GM08714 (cell line): ENCODE measurements around the gene MOV10L1.
"Not testable (repeated sequence)": the region's sequence is repeated elsewhere in the genome, so short reads cannot be mapped to it uniquely, and the experiment has no call there.

Experiments used
- H3K4me3 ChIP-seq: fragments of 200-500 bp; sonication (Bioruptor generic); 2 replicates; pipeline ENCODE4 v1.5.1; 2014; ENCODE audit warnings: mild to moderate bottlenecking, low read length, inconsistent platforms
- ZNF274 ChIP-seq: IDR thresholded peaks from 2 replicates; pipeline ENCODE4 v1.6.1; 2012; ENCODE audit warnings: mild to moderate bottlenecking, low read depth, low read length

Gene MOV10L1

GRCh38 chr22:50118557-50119168, 28.9 kb downstream of the MOV10L1 start:
- no peak overlapping the region for H3K4me3 ChIP-seq
- no peak for TF ChIP-seq ZNF274

- H3K4me3 ChIP-seq, result no peak overlapping the region
- no peak for TF ChIP-seq ZNF274
Observed at GRCh38 chr22:50119169-50119767, 29.5 kb downstream of the MOV10L1 start.

GRCh38 chr22:50119768-50120251, 30.0 kb downstream of the MOV10L1 start:
- no peak overlapping the region for H3K4me3 ChIP-seq
- no peak for TF ChIP-seq ZNF274

GRCh38 chr22:50121202-50121740, 31.5 kb downstream of the MOV10L1 start:
- H3K4me3 ChIP-seq, result no peak overlapping the region
- TF ChIP-seq ZNF274, result no peak

GRCh38 chr22:50123119-50123518, 33.3 kb downstream of the MOV10L1 start:
- H3K4me3 ChIP-seq, result no peak overlapping the region
- TF ChIP-seq ZNF274, result no peak

GRCh38 chr22:50125029-50125428, 35.2 kb downstream of the MOV10L1 start:
- no peak for TF ChIP-seq ZNF274
- no peak overlapping the region for H3K4me3 ChIP-seq

GRCh38 chr22:50129121-50129736, 39.4 kb downstream of the MOV10L1 start:
- TF ChIP-seq ZNF274, result no peak
- H3K4me3 ChIP-seq, result no peak overlapping the region

GRCh38 chr22:50131894-50132293, 42.1 kb downstream of the MOV10L1 start:
- H3K4me3 ChIP-seq, result no peak overlapping the region
- TF ChIP-seq ZNF274, result no peak

- no peak overlapping the region for H3K4me3 ChIP-seq
- TF ChIP-seq ZNF274, result no peak
Observed at GRCh38 chr22:50134481-50134880, 44.7 kb downstream of the MOV10L1 start.

- no peak for TF ChIP-seq ZNF274
- no peak overlapping the region for H3K4me3 ChIP-seq
Observed at GRCh38 chr22:50136581-50137015, 46.8 kb downstream of the MOV10L1 start.

- not testable (repeated sequence) for H3K4me3 ChIP-seq
Observed at GRCh38 chr22:50137277-50137676, 47.5 kb downstream of the MOV10L1 start.

- no peak overlapping the region for H3K4me3 ChIP-seq
- TF ChIP-seq ZNF274, result no peak
Observed at GRCh38 chr22:50138041-50138440, 48.2 kb downstream of the MOV10L1 start.

- no peak for TF ChIP-seq ZNF274
- H3K4me3 ChIP-seq, result no peak overlapping the region
Observed at GRCh38 chr22:50138988-50139387, 49.2 kb downstream of the MOV10L1 start.

- no peak overlapping the region for H3K4me3 ChIP-seq
Observed at GRCh38 chr22:50139843-50140415, 50.1 kb downstream of the MOV10L1 start.

GRCh38 chr22:50140615-50141014, 50.8 kb downstream of the MOV10L1 start:
- no peak overlapping the region for H3K4me3 ChIP-seq
- no peak for TF ChIP-seq ZNF274

More at GRCh38 chr22:50139843-50140415, 50.1 kb downstream of the MOV10L1 start:
- TF ChIP-seq ZNF274, result no peak

- TF ChIP-seq ZNF274, result no peak
Observed at GRCh38 chr22:50141462-50141861, 51.7 kb downstream of the MOV10L1 start.

More at GRCh38 chr22:50141462-50141861, 51.7 kb downstream of the MOV10L1 start:
- no peak overlapping the region for H3K4me3 ChIP-seq
